GM19468 (cell line): ENCODE results near the gene EBF3.

Experiments
- ATAC-seq: cut with Tn5 transposase; IDR thresholded peaks from one replicate; pipeline ENCODE4 v1.9.1; 2021; ENCODE audit warnings: mild to moderate bottlenecking, moderate library complexity, moderate number of reproducible peaks; ENCODE audit not compliant: unreplicated experiment; ENCODE audit errors: extremely low read depth

EBF3 gene

GRCh38 chr10:129972145-129972965 lies 8.3 kb upstream of the EBF3 start:
- no peak for ATAC-seq

GRCh38 chr10:129971381-129972144 lies 7.5 kb upstream of the EBF3 start:
- no peak for ATAC-seq

- ATAC-seq, result no peak
These were observed 6.6 kb upstream of the EBF3 start for GRCh38 chr10:129970465-129971364.

- ATAC-seq, result no peak
These were observed 5.9 kb upstream of the EBF3 start for GRCh38 chr10:129969911-129970464.

- no peak for ATAC-seq
These were observed 5.3 kb upstream of the EBF3 start for GRCh38 chr10:129969184-129969910.

- ATAC-seq, result no peak
These were observed 4.7 kb upstream of the EBF3 start for GRCh38 chr10:129968853-129969183.

GRCh38 chr10:129968020-129968852 lies 4.2 kb upstream of the EBF3 start:
- ATAC-seq, result no peak

GRCh38 chr10:129967579-129968019 lies 3.5 kb upstream of the EBF3 start:
- no peak for ATAC-seq

- ATAC-seq, result no peak
These were observed 3.0 kb upstream of the EBF3 start for GRCh38 chr10:129966889-129967578.

- no peak for ATAC-seq
These were observed 2.4 kb upstream of the EBF3 start for GRCh38 chr10:129966370-129966888.

- ATAC-seq, result no peak
These were observed 1.9 kb upstream of the EBF3 start for GRCh38 chr10:129965959-129966358.

- no peak for ATAC-seq
These were observed 1.3 kb upstream of the EBF3 start for GRCh38 chr10:129965425-129965808.

GRCh38 chr10:129964611-129965424 lies 744 bp upstream of the EBF3 start:
- no peak for ATAC-seq

GRCh38 chr10:129962872-129963640 lies 1.0 kb downstream of the EBF3 start:
- no peak for ATAC-seq

- no peak for ATAC-seq
These were observed 1.8 kb downstream of the EBF3 start for GRCh38 chr10:129962031-129962871.
